ENCODE data around the gene MEGF9.

- no peak for TF ChIP-seq CTCF (IDR thresholded peaks at IDR 0.05; ENCODE audit: insufficient read depth, low read length, poor library complexity, severe bottlenecking)
- no peak for TF ChIP-seq EZH2phosphoT487 (conservative IDR thresholded peaks at IDR 0.05; ENCODE audit: low read length)
These were observed 77.9 kb downstream of the MEGF9 start for GRCh38 chr9:120636194-120636957.

All from SU-DHL-6 (cell line).